Stimulated activated CD8-positive, alpha-beta memory T cell treated with anti-CD3 and anti-CD28 coated beads, Interleukin-7, amount 100 ng/mL, for 24 hours (primary cell): ENCODE data around the gene TMEM178A.
"Not testable (repeated sequence)": the region's sequence is repeated elsewhere in the genome, so short reads cannot be mapped to it uniquely, and the experiment has no call there.

Source experiments
- DNase-seq: peaks from one replicate; pipeline ENCODE4 v3.0.0-alpha.2; 2020; ENCODE audit warnings: low read depth

The TMEM178A gene

DNA sequence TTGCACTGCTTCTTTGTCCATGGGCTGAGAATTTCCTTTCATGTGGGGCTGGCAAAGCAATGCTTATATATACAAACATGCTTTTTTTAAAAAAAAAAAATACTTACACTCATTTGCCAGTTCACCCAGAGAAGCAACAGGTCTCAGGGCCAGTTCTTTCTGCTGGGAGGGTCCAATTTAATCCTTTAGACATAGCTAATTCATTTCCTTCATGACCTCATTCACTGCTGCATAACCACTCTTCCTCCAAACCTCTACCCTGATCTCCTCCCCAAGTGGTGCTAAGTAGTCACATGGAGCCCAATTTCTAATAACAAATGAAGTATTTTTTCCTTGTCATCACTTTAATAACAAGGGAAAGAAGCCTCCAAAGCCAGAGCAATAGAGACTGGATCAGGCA, 17.1 kb upstream of the TMEM178A start:
- DNase-seq: no peak

DNA sequence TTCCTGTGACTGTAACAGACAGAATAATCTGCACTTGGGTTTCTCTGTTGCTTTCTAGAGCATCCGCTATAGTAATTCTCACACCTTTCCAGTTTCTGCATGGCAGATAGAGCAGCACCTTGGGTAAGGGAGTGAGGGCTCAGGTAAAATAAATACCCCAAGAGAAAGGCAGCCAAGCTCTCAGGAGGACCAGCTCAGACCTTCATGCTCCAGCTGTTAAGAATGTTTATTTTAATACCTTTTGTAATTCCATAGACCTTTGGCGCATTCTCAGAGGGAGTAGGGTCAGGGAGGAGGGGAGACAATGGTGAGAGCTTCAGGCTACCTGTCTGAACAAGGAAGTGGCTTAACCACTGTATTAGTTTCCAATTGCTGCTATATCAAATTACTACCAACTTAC, 16.2 kb upstream of the TMEM178A start:
- DNase-seq: no peak

DNA sequence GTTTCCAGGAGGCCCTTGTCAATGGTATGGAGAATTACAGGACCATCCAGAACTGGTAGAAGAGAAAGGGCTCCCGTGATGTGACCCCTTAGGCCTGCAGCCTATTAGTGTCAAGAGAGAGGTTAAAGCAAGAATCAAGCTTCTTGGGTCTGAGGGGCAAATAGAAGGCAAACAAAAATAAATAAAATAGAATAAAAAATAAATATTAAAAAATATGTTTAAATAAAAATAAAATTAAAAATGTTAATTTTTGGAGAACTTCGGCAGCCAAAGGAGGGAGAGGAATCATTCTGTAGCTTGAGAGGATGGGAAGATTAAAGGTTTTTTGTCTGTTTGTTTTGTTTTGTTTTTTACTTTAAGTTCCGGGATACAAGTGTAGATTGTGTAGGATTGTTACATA, 15.2 kb upstream of the TMEM178A start:
- DNase-seq: no peak

DNA sequence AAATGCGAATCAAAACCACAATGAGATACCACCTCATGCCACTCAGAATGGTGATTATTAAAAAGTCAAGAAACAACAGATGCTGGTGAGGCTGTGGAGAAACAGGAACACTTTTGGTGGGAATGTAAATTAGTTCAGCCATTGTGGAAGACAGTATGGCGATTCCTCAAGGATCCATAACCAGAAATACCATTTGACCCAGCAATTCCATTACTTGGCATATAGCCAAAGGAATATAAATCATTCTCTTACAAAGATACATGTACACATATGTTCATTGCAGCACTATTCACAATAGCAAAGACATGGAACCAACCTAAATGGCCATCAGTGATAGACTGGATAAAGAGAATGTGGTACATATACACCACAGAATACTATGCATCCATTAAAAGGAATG, 9.5 kb upstream of the TMEM178A start:
- not testable (repeated sequence) for DNase-seq

DNA sequence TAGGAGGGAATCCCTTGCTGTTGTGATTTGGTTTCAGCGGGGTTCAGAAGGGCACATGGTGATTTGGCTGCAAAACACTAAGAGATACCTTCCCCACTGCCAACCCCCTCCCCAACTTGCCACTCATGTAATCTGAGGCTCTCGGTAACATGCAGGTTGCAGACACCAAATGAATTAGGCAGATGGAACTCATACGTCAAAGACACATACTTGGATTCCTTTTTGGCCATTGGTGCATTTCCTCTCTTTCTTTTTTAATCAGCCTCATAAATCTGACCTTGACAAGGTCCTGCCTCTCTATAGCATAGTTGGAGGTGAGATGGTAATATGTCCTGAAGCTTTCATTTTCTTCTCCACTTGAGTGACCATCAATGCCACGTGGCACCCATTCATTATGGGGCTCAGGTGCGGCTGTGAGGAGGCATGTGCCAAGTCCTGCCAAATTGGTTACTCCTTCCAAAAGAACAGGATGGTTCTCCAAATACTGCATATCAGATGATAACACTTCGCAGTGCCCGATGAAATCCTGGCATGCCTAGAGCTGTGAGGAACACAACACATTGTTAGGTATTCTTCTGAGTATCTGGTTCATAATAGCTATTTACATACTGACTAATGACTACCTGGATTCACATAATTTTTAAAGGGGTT, 8.3 kb upstream of the TMEM178A start:
- no peak for DNase-seq

DNA sequence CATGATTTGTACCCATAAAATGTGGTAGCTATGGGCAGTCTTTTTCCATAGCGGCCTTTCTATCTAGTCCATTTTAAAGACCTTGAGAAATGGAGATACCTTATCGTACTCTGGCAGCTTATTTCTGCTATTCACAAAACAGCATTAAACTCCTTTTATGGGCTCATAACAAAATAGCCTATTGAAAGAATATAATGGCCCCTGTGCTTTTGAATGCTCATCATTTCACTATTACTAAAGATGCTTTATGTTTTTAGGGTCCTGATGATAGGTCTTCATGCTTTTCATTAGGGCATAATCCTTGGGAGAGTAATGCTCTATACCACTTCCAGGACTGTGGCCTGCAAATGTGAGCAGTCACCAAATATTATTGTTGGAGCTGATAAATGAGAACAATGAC, 7.3 kb upstream of the TMEM178A start:
- no peak for DNase-seq

DNA sequence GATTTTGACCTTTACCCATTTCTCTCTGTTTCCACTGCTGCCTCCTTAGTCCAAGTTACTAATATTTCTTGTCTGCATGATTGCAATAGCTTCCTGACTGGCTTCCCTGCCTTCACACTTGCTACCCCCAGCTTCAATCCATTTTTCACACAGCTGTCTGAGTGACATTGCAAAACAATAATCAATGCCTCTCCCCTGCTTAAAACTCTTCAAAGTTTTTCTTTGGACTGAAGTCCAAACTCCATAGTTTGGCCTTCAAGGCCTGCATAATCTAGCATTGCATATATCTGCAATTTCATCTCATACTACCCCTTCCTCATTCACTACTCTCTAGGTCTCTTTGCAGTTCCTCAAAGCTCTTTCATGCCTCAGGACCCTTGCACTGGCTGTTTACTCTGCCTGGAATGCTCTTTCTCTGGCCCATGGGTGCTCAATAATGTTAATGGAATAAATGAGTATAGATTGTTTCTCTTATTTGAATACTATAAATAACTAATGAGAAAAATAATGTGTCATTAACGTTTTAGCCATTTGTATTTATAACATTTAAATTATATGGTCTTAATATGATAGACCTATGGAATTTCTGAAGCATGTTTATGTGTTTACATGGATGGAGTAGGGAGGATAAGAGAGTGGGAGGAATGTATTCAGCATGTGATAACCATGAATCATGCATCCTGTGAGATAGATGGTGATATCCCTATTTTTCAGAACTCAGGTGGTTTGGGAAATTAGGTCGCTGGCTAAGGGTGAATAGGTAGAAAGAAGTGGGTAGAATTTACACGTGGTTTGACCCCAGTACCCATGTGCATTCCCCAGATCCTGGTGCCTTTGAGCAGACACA, 5.7 kb upstream of the TMEM178A start:
- DNase-seq: no peak

DNA sequence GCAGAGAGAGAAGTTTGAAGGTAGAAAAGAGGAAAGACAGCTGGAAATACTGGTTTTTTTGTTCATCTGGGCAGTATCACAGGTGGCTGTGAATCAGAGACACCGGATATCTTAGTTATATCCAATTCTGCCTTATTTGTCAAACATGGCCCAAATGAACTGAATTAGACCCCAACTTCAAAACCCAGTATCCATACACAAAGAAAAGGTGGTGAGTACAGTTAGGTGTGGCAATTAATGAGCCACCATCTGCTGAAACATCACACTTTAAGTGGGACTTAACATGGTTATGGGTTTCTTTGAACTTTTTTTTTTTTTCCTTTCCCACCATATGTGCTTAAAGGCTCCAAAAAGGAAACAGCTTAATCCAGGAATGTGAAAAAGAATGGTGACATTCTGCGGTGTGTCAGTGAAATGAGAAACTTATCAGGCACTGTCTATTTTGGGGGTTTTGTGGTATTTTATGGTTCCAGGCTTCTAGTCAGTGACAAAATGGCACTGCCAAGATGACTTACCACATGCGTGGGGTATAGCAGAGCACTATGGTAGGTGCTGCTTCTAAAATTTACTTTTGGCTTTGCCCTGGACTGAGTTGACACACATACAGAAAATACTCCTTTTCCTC, 5.0 kb upstream of the TMEM178A start:
- DNase-seq: no peak

DNA sequence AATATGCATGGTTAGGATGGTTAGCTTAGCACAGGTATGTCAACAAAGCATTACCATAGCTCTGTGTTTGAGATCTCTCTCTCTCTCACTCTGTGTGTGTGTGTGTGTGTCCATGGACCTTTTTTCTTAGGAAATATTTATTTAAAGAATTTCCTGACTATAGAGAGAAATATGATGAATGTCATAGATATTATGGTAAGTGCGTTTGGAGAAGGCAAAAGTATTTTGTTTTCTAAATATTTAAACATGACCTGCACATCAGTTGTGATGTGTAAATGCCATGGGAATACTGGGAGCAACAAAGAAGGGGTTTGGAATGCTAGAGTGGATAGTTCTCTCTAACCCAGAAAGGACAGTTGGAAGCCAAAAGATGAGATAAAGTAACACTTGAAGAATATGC, 3.9 kb upstream of the TMEM178A start:
- DNase-seq: no peak

DNA sequence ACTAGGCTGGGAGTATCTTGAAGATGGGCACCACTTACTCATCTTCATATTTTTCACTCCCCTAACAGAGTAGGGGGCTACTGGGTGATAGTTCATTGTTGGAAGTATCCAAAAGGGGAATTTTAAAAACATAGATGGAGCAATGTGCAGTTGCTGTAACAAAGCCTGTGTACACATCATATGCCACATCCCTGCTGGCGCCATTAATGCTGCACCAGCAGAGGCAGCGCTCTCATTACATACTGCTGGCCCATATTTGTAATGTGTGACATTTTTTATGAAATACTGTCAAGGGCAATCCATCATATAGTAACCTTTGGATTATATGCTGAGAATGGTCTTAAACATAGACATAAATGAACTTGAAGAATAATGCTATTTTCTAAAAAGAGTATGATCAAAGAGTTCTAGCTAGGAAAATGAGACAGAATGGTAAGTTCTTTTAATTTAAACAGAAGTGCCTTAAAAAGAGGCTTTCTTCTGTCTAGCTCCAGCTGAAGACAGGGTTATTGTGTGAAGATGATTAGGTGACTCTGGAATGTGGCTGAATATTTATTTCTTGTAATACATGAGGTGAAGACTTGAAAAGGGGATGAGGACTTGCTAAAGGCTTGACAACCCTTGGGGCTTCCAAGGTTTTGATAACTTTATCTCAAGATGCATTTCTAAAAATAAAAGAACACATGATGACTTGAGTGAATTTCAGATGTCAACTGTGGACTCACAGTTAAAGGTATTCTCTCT, 2.4 kb upstream of the TMEM178A start:
- no peak for DNase-seq

DNA sequence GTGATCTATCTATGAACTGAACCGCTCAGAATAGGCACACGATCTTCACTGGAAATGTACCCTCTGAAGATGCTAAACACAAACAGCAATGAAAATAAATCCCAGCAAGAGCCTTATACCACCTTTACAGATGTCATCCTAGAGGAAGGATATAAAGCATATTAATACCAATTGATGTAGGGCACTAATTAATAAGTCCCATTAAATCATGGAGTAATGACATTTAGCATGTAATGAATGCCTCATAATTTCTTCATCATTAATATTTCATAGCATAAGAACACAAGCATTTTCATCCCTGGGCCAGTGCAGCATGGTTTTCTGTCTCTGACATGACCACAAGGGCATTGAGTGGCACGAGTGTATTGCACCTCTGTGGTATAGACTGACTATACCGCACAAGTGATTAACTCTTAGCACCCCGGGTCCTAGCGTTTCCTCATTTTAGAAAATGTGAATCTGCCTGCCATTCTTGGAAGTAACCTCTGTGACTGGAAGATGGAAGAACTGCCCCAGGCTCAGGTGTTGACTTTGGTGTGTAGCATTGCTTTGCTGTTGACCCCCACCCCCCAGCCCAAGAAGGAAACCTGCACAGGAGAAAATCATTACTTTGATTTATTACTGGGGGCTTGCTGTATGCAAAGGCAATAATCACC, 1.4 kb upstream of the TMEM178A start:
- DNase-seq: no peak

DNA sequence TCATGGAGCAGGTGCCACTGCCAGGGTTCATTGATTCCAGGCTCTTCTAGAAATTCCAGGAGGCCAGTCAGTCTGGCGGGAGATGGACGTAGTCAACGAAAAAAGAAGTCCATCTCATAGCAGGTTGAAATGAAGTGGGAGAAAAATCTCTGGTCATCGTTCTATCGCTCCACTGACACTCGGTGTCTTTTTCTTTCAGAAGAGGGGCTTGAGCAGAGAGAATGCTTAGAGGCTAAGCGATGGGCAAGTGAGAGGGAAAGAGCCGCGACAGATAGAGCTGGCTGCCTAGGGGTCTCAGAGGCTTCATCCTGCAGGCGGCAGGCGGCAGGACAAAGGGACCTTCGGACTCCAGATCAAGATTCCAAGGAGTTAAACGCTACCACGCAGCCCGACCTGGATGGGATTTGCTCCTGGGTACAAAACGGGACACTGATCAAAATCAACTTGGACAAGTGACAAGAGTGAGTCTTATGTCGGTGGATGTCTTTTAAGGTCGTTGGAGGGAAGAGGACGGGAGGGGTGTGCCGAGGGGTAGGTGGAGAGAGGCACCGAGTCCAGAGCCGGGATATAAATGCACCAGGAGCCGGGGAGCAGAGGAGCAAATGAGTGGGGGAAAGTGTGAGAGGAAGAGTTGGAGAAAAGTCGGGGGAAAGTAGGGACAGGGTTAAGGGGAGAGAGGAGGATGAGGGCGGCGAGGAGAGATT, 677 bp upstream of the TMEM178A start:
- DNase-seq: no peak

DNA sequence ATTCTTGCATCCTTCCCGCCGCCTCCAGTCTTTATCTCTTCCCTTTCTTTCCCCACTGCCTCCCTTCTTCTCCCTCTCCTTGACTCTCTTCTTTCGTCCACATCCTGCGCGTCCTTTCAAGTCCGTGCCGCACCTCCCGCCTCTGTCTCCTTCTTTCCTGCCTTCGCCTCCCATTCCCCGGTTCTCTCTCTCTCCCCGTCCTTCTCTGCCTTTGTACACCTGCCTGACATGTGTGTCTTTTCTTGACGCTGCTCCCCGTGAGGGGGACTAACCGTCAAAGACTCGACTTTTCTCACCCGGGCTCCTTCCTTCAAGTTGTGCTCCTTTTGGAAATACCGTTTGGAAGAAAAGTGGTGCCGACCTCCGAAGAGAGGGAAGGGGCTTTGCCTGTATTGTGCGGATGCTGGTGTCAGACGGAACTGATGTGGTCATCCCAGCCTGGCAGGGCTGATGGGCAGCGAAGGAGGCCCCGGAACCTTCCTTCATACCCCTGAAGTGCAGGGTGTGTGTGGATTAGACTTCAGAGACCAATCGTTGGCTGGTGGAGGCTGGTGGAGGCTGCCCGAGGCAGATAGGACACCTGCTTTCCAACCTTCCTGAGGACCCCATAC, 879 bp downstream of the TMEM178A start:
- no peak for DNase-seq

DNA sequence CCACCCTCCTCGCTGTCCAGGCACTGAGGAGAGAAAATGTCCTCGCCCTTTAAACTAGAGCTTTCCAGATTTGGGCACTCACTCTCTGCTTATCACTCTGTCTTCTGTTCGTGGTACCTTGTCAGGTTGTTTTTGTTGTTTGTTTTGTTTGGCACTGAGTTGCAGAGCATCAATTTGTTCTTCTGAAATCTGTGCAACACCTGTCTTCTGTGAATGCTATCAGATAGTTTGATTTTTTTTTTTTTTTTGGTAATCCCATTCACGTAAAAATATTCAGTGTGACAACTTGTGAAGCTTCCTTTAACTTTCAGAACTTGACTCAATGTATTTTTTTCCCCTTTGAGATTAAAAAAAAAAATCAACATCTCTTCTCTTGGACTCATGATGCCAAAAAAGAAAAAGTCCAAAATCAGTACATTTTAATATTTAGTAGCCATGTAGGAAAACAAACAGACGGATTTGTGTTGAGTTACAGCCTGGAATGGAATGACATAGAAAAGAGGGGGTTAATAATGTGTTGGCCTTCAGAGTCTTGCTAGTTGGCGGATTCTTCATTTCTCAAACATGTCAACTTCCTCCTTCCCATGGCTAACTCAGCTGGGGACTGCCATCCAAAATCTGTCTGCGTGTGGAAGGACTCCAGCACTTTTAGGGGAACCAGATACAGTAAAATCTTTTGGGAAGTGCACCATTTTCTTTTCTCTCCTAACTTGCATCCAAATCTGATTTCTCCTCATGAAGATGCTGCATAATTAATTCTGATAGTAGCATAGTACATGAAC, 1.6 kb downstream of the TMEM178A start:
- no peak for DNase-seq

DNA sequence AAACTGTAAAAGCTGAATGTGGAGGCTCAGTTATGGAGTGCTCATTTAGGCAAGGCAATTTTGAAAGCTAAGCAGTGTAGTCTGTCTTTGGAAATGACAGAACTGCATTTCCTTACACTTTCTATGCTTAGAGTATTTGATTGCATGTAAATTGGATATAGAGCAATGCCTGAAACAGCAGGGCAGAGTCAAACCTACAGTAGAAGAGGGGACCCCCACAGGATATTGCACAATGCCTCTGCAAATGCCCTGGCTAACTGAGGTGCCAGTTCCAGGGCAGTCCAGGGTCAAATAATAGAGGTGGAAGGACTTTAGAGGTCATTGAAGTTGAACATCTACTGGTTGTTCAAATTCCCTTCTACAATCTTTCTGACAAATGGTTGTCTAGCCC, 2.2 kb downstream of the TMEM178A start:
- no peak for DNase-seq

DNA sequence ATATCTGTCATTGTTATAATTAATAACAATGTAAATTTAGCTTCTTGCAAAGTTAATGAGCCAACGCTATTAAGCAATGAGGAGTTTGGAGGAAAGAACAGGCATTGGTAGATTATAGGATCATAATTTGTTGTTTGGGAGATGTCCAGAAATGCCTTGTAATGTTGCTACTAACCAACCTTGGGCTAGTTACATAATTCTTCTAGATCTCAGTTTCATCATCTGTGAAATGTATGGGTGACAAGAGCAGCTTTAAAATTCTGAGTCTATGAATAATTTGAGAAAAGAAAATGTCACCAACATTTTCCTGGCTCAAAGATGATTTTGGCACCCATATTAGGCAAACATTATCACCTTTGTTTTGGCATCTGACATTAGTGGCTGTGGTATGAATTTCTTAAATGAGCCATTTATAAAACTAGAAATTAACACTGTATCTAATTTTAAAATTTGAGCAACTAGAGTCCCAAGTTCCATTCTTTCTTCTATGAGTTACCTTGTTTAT, 2.9 kb downstream of the TMEM178A start:
- no peak for DNase-seq

DNA sequence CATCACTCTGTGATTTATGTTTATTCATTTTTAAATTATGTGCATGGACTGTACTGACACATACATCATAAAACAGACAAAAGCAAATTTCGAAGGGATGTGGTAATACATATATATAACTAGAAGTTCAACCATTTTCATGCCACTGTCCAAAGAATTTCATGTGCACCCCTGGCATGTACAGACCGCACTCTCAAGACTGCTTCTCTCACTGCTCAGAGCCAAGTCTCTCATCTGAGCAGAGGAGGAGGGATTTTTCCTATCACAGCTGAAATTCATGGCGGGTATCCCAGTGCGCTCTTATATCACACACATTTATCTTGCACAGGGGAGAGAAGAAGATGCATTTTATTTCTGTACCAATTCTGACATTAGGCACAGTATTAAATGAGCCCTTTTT, 5.9 kb downstream of the TMEM178A start:
- DNase-seq: no peak

DNA sequence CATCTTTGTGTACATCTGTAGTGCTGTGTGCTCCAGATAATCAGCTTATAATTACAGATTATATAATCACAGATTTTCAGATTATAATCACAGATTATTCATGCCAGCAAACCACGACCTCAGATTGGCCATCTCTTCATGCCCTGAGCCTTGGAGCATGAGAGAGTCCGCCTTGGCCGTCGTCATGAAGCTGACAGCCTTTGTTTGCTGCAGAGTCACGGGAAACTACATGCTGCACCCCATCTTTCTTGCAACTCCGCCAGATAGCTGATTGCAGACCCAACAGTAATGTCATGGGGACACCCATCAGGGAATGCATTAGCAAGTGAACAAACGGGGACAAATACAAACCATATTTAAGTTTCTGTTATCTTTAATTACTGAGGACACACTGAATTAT, 7.3 kb downstream of the TMEM178A start:
- DNase-seq: no peak

DNA sequence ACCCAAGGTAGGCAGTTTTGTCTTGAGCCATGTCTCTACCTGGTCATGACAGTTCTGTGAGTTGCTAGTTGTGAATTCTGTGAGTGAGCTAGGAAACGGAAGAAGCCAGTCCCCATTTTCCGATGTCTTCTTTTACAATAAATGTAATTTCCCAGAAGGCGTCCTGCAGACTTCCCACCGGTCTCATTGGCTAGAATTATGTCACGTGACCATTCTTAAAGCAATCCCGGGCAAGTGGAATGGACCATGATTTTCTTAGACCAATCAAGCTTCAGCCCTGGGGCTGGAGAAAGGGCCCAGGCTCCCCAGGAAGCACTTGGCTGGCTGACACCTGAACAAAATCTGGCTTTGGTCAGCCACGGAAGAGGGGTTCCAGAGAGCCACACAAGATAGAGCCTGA, 10.6 kb downstream of the TMEM178A start:
- no peak for DNase-seq

DNA sequence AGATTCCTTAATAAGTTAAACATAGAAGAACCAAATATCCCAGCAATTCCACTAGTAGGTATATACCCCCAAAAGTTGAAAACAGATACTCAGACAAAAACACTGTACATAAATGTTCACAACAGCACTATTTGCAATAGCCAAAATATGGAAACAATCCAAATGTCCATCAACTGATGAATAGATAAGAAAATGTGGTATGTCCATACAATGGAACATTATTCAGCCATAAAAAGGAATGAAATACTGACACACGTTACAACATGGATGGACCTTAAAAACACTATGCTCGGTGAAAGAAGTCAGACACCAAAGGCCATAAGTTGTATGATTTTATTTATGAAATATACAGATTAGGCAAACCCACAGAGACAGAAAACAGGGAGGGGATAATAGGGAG, 12.5 kb downstream of the TMEM178A start:
- DNase-seq: no peak
